Ovary (tissue), 7 donors: ENCODE data around the gene MTCL3.

Experiments used
- DNase-seq, 5 donors: peaks; one replicate each; pipeline ENCODE4 v3.0.0-alpha.2; 2019 to 2020
- H3K27ac ChIP-seq, 2 donors: fragments of 200-600 bp; one replicate each; pipeline versions ENCODE4 v1.5.1 to v1.8.0; 2019 to 2022
- H3K27me3 ChIP-seq: fragments of 200-600 bp; one replicate; pipeline ENCODE4 v1.8.0; 2022
- H3K36me3 ChIP-seq: fragments of 200-600 bp; sonication (generic); one replicate; pipeline ENCODE4 v1.5.1; 2019
- H3K4me1 ChIP-seq: one replicate; pipeline ENCODE4 v1.8.1; 2013; ENCODE audit warnings: mild to moderate bottlenecking, moderate library complexity; ENCODE audit not compliant: insufficient read depth
- H3K4me3 ChIP-seq: fragments of 200-600 bp; sonication (generic); one replicate; pipeline ENCODE4 v1.5.1; 2017
- H3K9me3 ChIP-seq, 2 donors: fragments of 200-600 bp in 1 of 2; sonication (generic) in 1 of 2; one replicate each; pipeline versions ENCODE4 v1.5.1 to v1.8.1; 2013 to 2019; ENCODE audit warnings: mild to moderate bottlenecking in 1 of 2, moderate library complexity in 1 of 2
- CTCF ChIP-seq, 3 donors: fragments of 450-650 bp in 2 of 3; fragments of 200-600 bp in 1 of 3; IDR thresholded peaks; one replicate each; pipeline versions ENCODE4 v1.5.1 to v1.8.0; 2016 to 2022; ENCODE audit warnings: antibody characterized with exemption in 3 of 3, mild to moderate bottlenecking in 1 of 3
- EP300 ChIP-seq: sonication (generic); formaldehyde crosslinking; IDR thresholded peaks from one replicate; pipeline ENCODE4 v1.6.1; 2017; ENCODE audit warnings: antibody characterized with exemption
- POLR2A ChIP-seq: fragments of 450-650 bp; IDR thresholded peaks from one replicate; pipeline ENCODE4 v1.6.1; 2017; ENCODE audit warnings: antibody characterized with exemption, mild to moderate bottlenecking, moderate library complexity
- WGBS, 3 donors: extraction: QIAGEN DNeasy Blood & Tissue Kit in 1 of 3; methylation state at CpG; one replicate each; pipeline versions ENCODE4 v1.1.5 to v1.1.7; 2013 to 2017; 5-methylcytosine and 5-hydroxymethylcytosine counted together
- intact Hi-C, 4 donors: fragments of 100-400 bp; cut with DNase I; formaldehyde crosslinking; loops; one replicate each; pipeline versions ENCODE4 v1.11.0 to v1.15.1; 2022 to 2023
- donor health status: DM: no; HTN: no; CAD: no; lungs with moderate emphysema.
- donor health status: DM: no; HTN: no; CAD: no.
- donor health status: Bipolar disorder and iron deficiency.
- donor health status: DM: no; HTN: no; CAD: no.
- donor health status: DM: yes; HTN: yes; CAD: no.

Gene MTCL3

GRCh38 chr6:127494240-127494767 is 24.8 kb downstream of the MTCL3 start:
- H3K36me3 ChIP-seq, result no peaks in the 10 kb centered on the region
- TF ChIP-seq EP300 (no peak), POLR2A (no peak), CTCF (IDR thresholded peaks at IDR 0.05) (no peak)
- H3K4me1 ChIP-seq, result no peaks in the 10 kb centered on the region
- no peaks in the 10 kb centered on the region for H3K9me3 ChIP-seq
- no peaks in the 10 kb centered on the region for H3K27me3 ChIP-seq
- H3K4me3 ChIP-seq, result no peak overlapping the region
- no peak for DNase-seq
- intact Hi-C loops, result no loop called here
- no peak overlapping the region for H3K27ac ChIP-seq

- H3K27me3 ChIP-seq, result no peaks in the 10 kb centered on the region
- H3K4me3 ChIP-seq, result no peak overlapping the region
- no peak for DNase-seq
- intact Hi-C loops, result loop anchor here in 1 of 4 donors (10.0 kb wide), 1 partner anchor 46 kb away; no protein-coding TSS in a partner anchor
- H3K4me1 ChIP-seq, result no peaks in the 10 kb centered on the region
- no peaks in the 10 kb centered on the region for H3K36me3 ChIP-seq
- H3K9me3 ChIP-seq, result no peaks in the 10 kb centered on the region
- TF ChIP-seq CTCF (IDR thresholded peaks at IDR 0.05) (no peak), EP300 (no peak), POLR2A (no peak)
- 90 to 96% (median 92%) methylated on average over 1 of the region's 1 CpG for WGBS, 3 donors
- no peak overlapping the region for H3K27ac ChIP-seq
Observed at GRCh38 chr6:127489248-127489647, 29.9 kb downstream of the MTCL3 start.

GRCh38 chr6:127486934-127487333 is 32.2 kb downstream of the MTCL3 start:
- DNase-seq, result no peak
- Histone ChIP-seq H3K27me3 (no peaks in the 10 kb centered on the region), H3K36me3 (no peaks in the 10 kb centered on the region), H3K4me3 (no peak overlapping the region), H3K4me1 (peaks cover 5% of the 10 kb centered on the region), H3K27ac (no peak overlapping the region), H3K9me3 (no peaks in the 10 kb centered on the region)
- intact Hi-C loops, result loop anchor here in 1 of 4 donors (10.0 kb wide), 1 partner anchor 48 kb away; no protein-coding TSS in a partner anchor
- 92 to 97% (median 96%) methylated on average over 3 of the region's 3 CpGs for whole genome bisulfite sequencing, 3 donors
- TF ChIP-seq EP300, result no peak
- no peak for TF ChIP-seq POLR2A
- TF ChIP-seq CTCF (IDR thresholded peaks at IDR 0.05), result no peak

GRCh38 chr6:127484212-127484863 is 34.8 kb downstream of the MTCL3 start:
- Histone ChIP-seq H3K36me3 (no peaks in the 10 kb centered on the region), H3K27ac (no peak overlapping the region), H3K4me3 (no peak overlapping the region), H3K9me3 (no peaks in the 10 kb centered on the region), H3K27me3 (no peaks in the 10 kb centered on the region), H3K4me1 (peaks cover 5% of the 10 kb centered on the region)
- TF ChIP-seq EP300 (no peak), CTCF (IDR thresholded peaks at IDR 0.05) (no peak), POLR2A (no peak)
- no peak for DNase-seq
- 22 to 31% (median 30%) methylated on average over 3 of the region's 3 CpGs for WGBS, 3 donors
- intact Hi-C loops, result loop anchor here in 1 of 4 donors (10.0 kb wide), 1 partner anchor 50 kb away; no protein-coding TSS in a partner anchor
